ENCODE results near the gene TTC24.
A peak's percentile ranks its signal among the peaks of the same experiment; 100 is the strongest.
"Not testable (repeated sequence)": the region's sequence is repeated elsewhere in the genome, so short reads cannot be mapped to it uniquely, and the experiment has no call there.

TTC24 gene

GRCh38 chr1:156589546-156589945, 10.0 kb downstream of the TTC24 start:
- DNase-seq: no peak

GRCh38 chr1:156590326-156591180, 11.0 kb downstream of the TTC24 start:
- DNase-seq: no peak

- DNase-seq: no peak
Measured at GRCh38 chr1:156591181-156591431, 11.6 kb downstream of the TTC24 start.

- peak; percentile 51 to 74 for DNase-seq
Measured at GRCh38 chr1:156591432-156592157, 12.1 kb downstream of the TTC24 start, which contains the start of gene NAXE. Gene NAXE, plus strand, starts transcription at chr1:156591776. Its CDS starts 29 bp downstream, at chr1:156591805.

GRCh38 chr1:156592158-156592909, 12.8 kb downstream of the TTC24 start:
- DNase-seq: no peak

- no peak for DNase-seq
Measured at GRCh38 chr1:156592910-156593660, 13.6 kb downstream of the TTC24 start.

- no peak for DNase-seq
Measured at GRCh38 chr1:156593661-156593989, 14.1 kb downstream of the TTC24 start.

- DNase-seq: no peak
Measured at GRCh38 chr1:156594190-156594589, 14.7 kb downstream of the TTC24 start.

GRCh38 chr1:156595016-156595415, 15.5 kb downstream of the TTC24 start:
- no peak for DNase-seq

- no peak for DNase-seq
Measured at GRCh38 chr1:156596426-156596825, 16.9 kb downstream of the TTC24 start.

- no peak for DNase-seq
Measured at GRCh38 chr1:156598125-156598524, 18.6 kb downstream of the TTC24 start.

- DNase-seq: no peak
Measured at GRCh38 chr1:156598731-156599432, 19.4 kb downstream of the TTC24 start.

- DNase-seq: peak in 1 of 2 donors; percentile 48
Measured at GRCh38 chr1:156599811-156600210, 20.3 kb downstream of the TTC24 start.

GRCh38 chr1:156600733-156601121, 21.2 kb downstream of the TTC24 start:
- no peak for DNase-seq

GRCh38 chr1:156601122-156601830, 21.8 kb downstream of the TTC24 start, which contains the start of gene GPATCH4:
Gene GPATCH4, minus strand, starts transcription at chr1:156601479.
- DNase-seq: peak; percentile 83 to 90

GRCh38 chr1:156601892-156602291, 22.4 kb downstream of the TTC24 start:
- no peak for DNase-seq

GRCh38 chr1:156602557-156602993, 23.1 kb downstream of the TTC24 start:
- DNase-seq: peak in 1 of 2 donors; percentile 39

- DNase-seq: peak in 1 of 2 donors; percentile 40
Measured at GRCh38 chr1:156607344-156607743, 27.8 kb downstream of the TTC24 start.

- DNase-seq: peak; percentile 78 to 82
Measured at GRCh38 chr1:156608036-156608674, 28.6 kb downstream of the TTC24 start.

- DNase-seq: peak; percentile 47 to 70
Measured at GRCh38 chr1:156608981-156609380, 29.5 kb downstream of the TTC24 start.

- DNase-seq: not testable (repeated sequence)
Measured at GRCh38 chr1:156610072-156610471, 30.5 kb downstream of the TTC24 start.
